Measurements from ENCODE around the gene ABHD12. TPM values are rescaled to one million over a fixed set of nuclear protein-coding genes. Genes with fewer than 3 reads are reported as not detected.

ABHD12 gene
- total and polyA plus RNA-seq, 2 donors (not counting 1 experiment from before 2014, with no cell fraction given): 79.1 to 84.6 TPM

DNA sequence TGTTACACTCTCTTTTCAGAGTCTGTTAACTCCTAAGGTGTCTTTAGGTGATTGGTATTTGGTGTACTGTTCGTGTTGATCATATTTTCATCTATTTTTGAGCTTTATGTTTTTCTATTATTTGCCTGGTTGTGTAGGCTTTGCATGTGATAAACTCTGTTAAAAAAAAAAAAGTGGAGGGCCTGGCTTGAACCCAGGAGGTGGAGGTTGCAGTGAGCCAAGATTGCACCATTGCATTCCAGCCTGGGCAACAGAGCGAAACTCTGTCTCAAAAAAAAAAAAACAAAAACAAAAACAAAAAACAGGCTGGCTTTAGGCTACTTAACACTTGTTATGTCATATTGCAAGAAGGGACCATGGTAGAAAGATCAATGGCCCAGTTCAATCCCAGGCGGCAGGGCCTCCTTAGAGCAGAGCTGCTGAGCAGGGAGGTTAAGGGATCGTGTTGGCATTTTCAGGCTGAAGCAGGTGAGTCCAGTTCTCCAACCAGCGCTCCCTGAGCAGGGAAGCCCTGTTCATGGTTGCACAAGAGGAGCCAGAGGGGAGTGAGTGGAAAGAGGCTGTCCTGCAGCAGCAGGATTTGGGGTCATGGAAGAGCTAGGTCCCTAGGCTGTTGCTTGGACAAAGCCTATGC lies 134.3 kb downstream of the ABHD12 start:
- Histone ChIP-seq H4K20me1 (ENCODE audit: control insufficient read depth, extremely low read depth, insufficient read depth, low read length) (peaks cover 2% of the 10 kb centered on the region), H3K79me2 (ENCODE audit: control insufficient read depth, insufficient read depth, low read length) (peaks cover 65% of the 10 kb centered on the region), H3K36me3 (ENCODE audit: control insufficient read depth, insufficient read depth, low read length) (peaks cover 8% of the 10 kb centered on the region), H3K4me3 (replicated peaks in 1 of 4; ENCODE audit: control extremely low read depth in 1 of 4, insufficient read depth in 1 of 4, low read depth in 3 of 4, low read length in 4 of 4) (no peak overlapping the region), H3K9me3 (ENCODE audit: control insufficient read depth, insufficient read depth, low read depth, low read length) (no peaks in the 10 kb centered on the region), H2AFZ (ENCODE audit: low read length) (no peak overlapping the region), H3K4me2 (ENCODE audit: extremely low read depth, insufficient read depth, low read length) (no peak overlapping the region), H3K27ac (ENCODE audit: insufficient read depth, low read length) (no peak overlapping the region), H3K27me3 (ENCODE audit: control insufficient read depth, insufficient read depth, low read length) (no peaks in the 10 kb centered on the region), H3K4me1 (ENCODE audit: control insufficient read depth, extremely low read depth, insufficient read depth, low read length) (no peaks in the 10 kb centered on the region), H3K9ac (ENCODE audit: insufficient read depth, low read length) (no peak overlapping the region)
- no peak for DNase-seq (ENCODE audit: low read depth in 2 of 2)
- TF ChIP-seq, protein P1, sequence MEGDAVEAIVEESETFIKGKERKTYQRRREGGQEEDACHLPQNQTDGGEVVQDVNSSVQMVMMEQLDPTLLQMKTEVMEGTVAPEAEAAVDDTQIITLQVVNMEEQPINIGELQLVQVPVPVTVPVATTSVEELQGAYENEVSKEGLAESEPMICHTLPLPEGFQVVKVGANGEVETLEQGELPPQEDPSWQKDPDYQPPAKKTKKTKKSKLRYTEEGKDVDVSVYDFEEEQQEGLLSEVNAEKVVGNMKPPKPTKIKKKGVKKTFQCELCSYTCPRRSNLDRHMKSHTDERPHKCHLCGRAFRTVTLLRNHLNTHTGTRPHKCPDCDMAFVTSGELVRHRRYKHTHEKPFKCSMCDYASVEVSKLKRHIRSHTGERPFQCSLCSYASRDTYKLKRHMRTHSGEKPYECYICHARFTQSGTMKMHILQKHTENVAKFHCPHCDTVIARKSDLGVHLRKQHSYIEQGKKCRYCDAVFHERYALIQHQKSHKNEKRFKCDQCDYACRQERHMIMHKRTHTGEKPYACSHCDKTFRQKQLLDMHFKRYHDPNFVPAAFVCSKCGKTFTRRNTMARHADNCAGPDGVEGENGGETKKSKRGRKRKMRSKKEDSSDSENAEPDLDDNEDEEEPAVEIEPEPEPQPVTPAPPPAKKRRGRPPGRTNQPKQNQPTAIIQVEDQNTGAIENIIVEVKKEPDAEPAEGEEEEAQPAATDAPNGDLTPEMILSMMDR (conservative IDR thresholded peaks at IDR 0.05 in 1 of 2, IDR thresholded peaks at IDR 0.05 in 1 of 2; ENCODE audit: low read depth in 1 of 2, low read length in 2 of 2): no peak
- TF ChIP-seq EZH2 (IDR thresholded peaks at IDR 0.05; ENCODE audit: low read length, missing control alignments): no peak

DNA sequence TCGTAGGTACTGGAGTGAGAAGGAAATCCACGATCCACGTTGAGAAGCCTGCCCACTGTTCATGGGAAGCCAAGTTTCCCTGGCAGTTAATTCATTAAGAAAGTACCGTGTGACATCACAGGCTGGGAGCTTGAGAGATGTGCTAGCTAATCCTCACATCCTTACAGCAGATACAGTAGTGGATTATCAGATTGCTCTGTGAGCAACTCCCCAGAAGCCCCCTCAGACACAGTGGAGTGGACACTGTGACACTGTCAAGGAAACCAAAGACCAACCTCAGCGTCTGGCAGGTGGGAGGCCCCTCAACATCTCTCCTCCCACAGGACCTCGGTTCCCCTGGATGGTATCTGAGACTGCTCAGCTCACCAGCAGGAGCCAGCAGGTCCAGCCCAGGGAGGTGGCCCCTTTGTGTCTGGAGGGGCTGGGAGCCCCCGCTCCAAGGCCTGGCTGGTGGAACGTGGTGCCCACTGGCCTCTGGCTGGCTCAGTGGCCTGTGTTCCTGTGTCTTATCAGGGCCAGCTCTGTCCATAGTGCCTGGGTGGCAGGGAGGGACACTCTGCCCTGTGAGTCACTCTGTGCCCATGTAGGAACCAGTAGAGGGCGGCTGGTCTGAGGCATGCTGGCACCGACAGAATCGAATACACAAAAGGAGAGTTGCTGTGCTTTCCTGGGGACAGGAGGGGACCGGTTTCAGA lies 135.5 kb downstream of the ABHD12 start:
- DNase-seq (ENCODE audit: low read depth in 2 of 2): no peak
- no peak overlapping the region for H3K4me3 ChIP-seq (replicated peaks in 1 of 4; ENCODE audit: control extremely low read depth in 1 of 4, insufficient read depth in 1 of 4, low read depth in 3 of 4, low read length in 4 of 4)
- H3K27ac ChIP-seq (ENCODE audit: insufficient read depth, low read length): no peak overlapping the region
- H3K27me3 ChIP-seq (ENCODE audit: control insufficient read depth, insufficient read depth, low read length): no peaks in the 10 kb centered on the region
- TF ChIP-seq EZH2 (IDR thresholded peaks at IDR 0.05; ENCODE audit: low read length, missing control alignments): no peak
- TF ChIP-seq, protein P1 (conservative IDR thresholded peaks at IDR 0.05 in 1 of 2, IDR thresholded peaks at IDR 0.05 in 1 of 2; ENCODE audit: low read depth in 1 of 2, low read length in 2 of 2): no peak
- H3K9me3 ChIP-seq (ENCODE audit: control insufficient read depth, insufficient read depth, low read depth, low read length): no peaks in the 10 kb centered on the region
- no peak overlapping the region for H3K9ac ChIP-seq (ENCODE audit: insufficient read depth, low read length)
- H3K36me3 ChIP-seq (ENCODE audit: control insufficient read depth, insufficient read depth, low read length): peaks cover 10% of the 10 kb centered on the region
- H3K4me2 ChIP-seq (ENCODE audit: extremely low read depth, insufficient read depth, low read length): no peak overlapping the region
- H4K20me1 ChIP-seq (ENCODE audit: control insufficient read depth, extremely low read depth, insufficient read depth, low read length): peaks cover 2% of the 10 kb centered on the region
- H3K79me2 ChIP-seq (ENCODE audit: control insufficient read depth, insufficient read depth, low read length): peaks cover 77% of the 10 kb centered on the region
- no peak overlapping the region for H2AFZ ChIP-seq (ENCODE audit: low read length)
- peaks cover 2% of the 10 kb centered on the region for H3K4me1 ChIP-seq (ENCODE audit: control insufficient read depth, extremely low read depth, insufficient read depth, low read length)

DNA sequence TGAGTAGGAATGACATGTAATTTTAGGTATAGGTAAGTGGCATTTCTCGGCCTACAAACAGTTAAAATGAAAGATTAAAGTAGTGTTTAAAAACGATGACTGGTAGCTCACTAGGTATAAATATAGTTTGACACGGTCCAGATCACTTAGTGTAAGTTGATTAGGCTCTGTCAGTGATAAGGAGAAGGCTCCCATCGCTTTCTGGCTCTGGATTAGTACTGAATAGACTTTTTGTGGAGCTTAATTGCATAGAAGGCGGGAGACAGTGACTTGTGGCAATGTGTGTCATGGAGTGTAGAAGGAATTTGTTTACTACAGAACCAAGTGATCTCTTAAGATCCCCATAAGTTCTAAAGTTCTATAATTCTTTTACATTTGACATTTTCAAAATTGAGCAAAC lies 136.1 kb downstream of the ABHD12 start:
- Histone ChIP-seq H3K4me3 (replicated peaks in 1 of 4; ENCODE audit: control extremely low read depth in 1 of 4, insufficient read depth in 1 of 4, low read depth in 3 of 4, low read length in 4 of 4) (peak overlapping the region in 1 of 4 experiments; percentile 13), H3K79me2 (ENCODE audit: control insufficient read depth, insufficient read depth, low read length) (peaks cover 82% of the 10 kb centered on the region), H3K27ac (ENCODE audit: insufficient read depth, low read length) (no peak overlapping the region), H3K4me2 (ENCODE audit: extremely low read depth, insufficient read depth, low read length) (no peak overlapping the region), H4K20me1 (ENCODE audit: control insufficient read depth, extremely low read depth, insufficient read depth, low read length) (peaks cover 2% of the 10 kb centered on the region), H3K9ac (ENCODE audit: insufficient read depth, low read length) (no peak overlapping the region), H3K9me3 (ENCODE audit: control insufficient read depth, insufficient read depth, low read depth, low read length) (no peaks in the 10 kb centered on the region), H3K4me1 (ENCODE audit: control insufficient read depth, extremely low read depth, insufficient read depth, low read length) (peaks cover 2% of the 10 kb centered on the region), H3K36me3 (ENCODE audit: control insufficient read depth, insufficient read depth, low read length) (peaks cover 10% of the 10 kb centered on the region), H3K27me3 (ENCODE audit: control insufficient read depth, insufficient read depth, low read length) (no peaks in the 10 kb centered on the region), H2AFZ (ENCODE audit: low read length) (no peak overlapping the region)
- no peak for DNase-seq (ENCODE audit: low read depth in 2 of 2)
- TF ChIP-seq EZH2 (IDR thresholded peaks at IDR 0.05; ENCODE audit: low read length, missing control alignments): no peak
- TF ChIP-seq, protein P1 (conservative IDR thresholded peaks at IDR 0.05 in 1 of 2, IDR thresholded peaks at IDR 0.05 in 1 of 2; ENCODE audit: low read depth in 1 of 2, low read length in 2 of 2): no peak
